ELR (cell line): ENCODE data around the gene RIMBP3C.
"Not testable (repeated sequence)": the region's sequence is repeated elsewhere in the genome, so short reads cannot be mapped to it uniquely, and the experiment has no call there.

Experiments used
- DNase-seq: peaks from one replicate; pipeline ENCODE4 v3.0.0-alpha.2; 2015; ENCODE audit warnings: low read depth

The RIMBP3C gene

DNA sequence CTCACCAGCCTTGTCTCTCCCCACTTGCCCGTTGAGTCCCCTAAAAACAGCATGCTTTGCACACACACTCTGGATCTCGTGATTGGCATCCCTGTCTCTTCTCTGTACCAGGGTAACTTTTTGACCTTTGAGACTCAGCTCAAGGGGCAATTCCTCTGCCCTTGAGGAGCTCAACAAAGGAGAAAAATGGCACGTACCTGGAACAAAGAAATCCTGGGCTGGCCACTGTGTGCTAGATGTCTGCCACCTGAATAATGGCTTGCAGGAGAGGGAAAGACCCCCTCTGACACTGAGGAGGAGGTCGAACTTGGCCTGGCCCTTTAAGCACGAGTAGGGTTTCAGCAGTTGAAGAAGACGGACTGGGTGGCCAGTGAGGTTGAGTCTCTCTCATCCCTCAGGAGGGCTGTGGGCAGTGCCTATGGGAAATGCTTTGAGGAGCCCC is 22.1 kb upstream of the RIMBP3C start:
- no peak for DNase-seq

DNA sequence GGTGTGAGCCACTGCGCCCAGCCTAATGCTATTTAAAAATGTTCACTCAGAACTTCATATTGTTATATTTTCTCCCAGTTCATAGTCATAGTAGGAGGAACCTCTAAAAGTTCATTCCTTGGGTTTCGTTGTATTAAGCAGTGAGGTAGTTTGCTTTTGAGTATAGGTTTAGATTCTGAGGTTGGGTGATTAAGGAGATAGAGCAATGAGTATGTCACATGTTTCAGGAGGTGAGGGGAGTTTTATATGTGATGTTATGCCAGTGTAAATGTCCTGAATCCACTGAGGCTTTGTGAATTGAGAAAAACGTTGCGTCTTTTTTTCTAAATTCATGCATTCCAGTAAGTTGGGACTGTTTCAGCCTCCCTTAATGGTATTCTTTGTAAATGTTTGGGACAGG is 20.4 kb upstream of the RIMBP3C start:
- no peak for DNase-seq

DNA sequence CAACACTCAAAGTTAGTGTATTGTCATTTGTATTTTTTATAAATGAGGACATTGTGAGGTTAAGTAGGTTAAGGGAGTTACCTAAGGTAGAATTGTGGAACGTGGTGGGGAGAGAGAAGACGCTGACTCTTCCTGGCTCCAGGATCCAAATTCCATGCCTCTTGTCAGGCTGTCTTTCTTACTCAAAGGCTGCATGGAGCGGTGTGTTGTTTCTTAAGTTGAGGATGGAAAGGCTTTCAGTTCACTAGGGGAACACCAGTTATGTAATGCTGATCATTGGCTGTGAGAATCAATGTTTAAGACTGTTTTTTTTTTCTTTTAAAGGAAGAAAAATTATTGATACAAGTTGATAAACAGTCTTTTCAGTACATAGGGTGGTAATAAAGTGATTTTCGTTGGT is 19.1 kb upstream of the RIMBP3C start:
- no peak for DNase-seq

DNA sequence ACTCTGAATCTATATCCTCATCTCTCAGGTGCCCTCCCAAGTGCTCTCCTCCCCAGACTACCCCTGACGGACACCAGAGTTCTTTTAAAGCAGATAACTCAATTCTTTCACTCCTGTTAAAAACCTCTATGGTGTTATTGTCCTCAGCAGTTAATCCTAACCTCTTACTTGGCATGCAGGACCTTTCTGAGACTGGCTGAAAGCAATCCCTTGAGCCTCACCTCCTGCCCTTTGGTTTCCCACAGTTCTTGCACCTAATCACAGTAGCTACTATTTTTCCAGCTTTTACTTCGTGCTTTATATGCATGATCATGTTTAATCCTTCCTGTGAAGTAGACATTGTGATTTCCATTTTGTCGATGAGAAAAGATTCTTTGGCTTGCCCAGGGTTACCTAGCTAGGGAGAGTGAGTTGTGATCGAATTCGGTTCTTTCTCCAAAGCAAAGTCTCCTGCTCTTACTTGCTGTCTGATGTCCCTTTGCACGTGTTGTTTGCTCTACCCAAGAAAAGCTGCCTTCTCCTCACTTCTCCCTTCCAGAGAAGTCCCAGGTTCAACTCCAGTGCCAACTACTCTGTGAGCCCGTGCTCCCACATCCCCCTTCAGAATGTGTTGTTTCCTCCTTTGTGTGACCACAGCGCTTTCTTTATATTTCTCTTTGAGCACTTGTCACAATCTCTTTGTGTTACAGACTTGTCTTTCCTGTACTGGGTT is 18.4 kb upstream of the RIMBP3C start:
- DNase-seq: no peak

DNA sequence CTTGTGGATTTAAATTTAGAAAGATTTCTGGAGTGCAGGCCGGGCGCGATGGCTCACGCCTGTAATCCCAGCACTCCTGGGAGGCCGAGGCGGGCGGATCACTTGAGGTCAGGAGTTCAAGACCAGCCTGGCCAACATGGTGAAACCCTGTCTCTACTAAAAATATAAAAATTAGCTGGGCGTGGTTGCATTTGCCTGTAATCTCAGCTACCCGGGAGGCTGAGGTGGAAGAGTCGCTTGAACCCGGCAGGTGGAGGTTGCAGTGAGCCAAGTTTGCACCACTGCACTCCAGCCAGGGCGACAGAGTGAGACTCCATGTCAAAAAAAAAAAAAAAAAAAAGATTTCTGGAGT is 17.8 kb upstream of the RIMBP3C start:
- DNase-seq: not testable (repeated sequence)

DNA sequence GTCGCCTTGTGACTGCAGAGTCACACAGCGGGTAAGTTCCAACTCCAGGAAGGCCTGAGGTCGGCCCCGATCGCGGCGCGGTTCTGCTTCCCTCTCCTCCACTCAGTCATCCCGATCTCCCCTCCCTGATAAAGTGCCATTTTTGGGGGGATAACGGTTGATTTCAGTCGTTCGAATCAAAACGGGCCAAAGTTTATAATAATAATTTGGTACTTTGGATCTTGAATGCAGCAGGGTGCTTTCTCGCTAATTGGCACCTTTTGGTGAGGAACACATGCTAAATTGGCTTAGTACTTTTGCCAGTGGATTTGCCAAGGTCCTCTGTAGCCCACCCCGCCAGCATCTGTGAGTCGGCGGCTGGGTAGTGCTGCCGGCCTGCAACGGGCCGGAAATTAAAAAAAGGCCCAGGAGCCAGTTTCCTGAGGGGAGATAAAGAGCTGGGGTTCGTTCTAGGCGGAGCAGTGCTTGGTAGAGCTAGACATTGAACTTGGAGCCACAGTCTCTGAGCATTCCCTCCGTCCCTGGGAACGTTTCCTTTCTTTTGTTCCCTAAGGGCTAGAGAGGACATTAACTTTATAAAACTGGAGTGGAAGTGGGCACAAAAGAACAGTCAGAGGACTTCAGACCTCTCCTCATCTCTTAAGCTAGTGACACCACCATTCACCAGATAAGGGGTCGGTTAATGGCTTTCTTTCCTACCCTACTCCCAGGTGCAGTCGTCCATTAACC is 17.2 kb upstream of the RIMBP3C start:
- DNase-seq: peak; percentile 64

DNA sequence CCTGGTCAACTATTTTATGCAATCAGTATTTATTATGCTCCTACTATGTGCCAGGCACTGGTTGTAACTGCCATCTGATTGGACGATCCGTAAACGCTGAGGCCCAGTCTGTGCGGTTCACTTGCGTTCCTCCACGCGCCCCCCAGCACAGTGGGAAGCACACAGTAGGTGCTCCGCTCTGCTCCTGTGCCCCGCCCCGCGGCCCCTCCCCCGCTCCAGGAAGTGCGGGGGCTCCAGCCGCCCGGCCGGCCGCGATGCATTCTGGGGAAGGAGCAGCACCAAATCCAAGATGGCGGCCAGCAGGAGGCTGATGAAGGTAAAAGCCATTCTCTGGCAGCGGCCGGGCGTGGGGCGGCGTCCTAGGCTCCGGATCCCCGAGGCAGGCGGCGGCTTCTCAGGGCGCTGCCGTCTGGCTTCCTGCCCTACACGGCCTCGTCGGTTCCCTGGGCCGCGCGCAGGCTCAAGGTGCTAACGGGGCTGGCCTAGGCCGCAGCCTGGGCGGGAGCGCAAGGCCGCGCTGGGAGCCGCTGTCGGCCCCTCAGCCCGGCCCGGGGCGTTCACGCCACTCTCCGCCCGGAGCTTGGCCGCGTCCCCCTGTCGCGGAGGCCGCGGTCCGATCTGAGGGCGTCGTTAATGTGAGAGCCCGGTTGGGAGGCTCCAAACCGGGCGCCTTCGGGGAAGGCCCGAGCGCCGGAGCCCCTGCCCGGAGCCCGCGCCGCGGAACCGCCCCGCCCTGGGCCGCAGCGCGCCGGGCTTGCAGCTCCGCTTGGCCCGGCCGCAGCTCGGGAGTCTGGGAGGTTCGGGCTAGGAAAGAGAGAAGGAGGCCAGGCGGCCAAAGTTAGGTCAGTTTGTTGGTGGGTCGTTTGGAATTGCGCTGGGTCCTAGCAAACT is 16.4 kb upstream of the RIMBP3C start, which contains the start of gene UBE2L3:
TSS of gene UBE2L3 (plus strand) at position 259 of the 891 bp plus-strand sequence. CDS start at position 290, 31 bp downstream.
- DNase-seq: peak; percentile 86

DNA sequence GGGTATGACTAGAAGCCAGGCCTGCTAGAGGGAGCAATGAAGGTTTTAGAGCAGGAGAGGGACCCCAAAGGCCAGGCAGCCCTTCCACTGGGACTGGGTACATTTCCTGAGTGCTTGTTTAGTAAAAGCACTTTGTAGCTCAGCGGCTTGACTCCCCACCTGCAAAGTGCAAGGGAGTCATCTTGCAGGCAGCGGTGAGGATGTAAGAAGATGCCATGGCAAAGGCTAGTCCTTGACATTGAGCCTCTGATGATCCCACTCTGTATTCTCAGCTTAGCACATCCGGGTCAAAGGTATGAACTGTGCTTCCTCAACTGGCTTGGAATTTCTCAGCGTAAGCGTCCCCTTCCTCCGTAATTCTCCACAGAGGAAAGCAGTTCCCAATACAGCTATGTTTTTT is 13.2 kb upstream of the RIMBP3C start:
- no peak for DNase-seq

DNA sequence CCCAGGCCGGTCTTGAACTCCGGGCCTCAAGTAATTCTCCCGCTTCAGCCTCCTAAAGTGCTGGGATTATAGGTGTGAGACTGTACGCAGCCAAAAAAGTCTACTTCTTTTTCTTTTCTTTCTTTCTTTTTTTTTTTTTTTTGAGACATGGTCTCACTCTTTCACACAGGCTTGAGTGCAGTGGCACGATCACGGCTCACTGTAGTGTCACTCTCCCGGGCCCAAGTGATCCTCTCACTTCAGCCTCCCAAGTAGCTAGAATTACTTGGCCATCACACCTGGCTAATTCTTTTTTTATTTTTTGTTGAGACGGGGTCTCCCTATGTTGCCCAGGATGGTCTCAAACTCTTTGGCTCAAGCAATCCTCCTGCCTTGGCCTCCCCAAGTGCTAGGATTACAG is 12.7 kb upstream of the RIMBP3C start:
- DNase-seq: no peak

DNA sequence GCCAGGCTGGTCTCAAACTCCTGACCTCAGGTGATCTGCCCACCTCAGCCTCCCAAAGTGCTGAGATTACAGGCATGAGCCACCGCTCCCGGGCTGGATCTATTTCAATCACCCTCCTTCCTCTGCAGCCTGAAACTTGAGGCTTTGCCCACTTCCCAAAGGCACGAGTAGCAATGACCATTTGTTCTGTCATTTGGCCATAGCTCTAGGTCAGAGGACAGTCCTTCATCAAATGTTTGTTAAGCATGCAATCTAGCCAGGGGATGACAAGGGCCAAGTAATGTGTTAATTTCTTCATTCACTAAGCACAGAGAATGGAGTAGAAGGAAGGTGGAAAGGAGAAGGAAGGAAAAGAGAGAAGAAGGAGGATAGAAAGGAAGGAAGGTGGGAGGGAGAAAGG is 9.4 kb upstream of the RIMBP3C start:
- DNase-seq: not testable (repeated sequence)

DNA sequence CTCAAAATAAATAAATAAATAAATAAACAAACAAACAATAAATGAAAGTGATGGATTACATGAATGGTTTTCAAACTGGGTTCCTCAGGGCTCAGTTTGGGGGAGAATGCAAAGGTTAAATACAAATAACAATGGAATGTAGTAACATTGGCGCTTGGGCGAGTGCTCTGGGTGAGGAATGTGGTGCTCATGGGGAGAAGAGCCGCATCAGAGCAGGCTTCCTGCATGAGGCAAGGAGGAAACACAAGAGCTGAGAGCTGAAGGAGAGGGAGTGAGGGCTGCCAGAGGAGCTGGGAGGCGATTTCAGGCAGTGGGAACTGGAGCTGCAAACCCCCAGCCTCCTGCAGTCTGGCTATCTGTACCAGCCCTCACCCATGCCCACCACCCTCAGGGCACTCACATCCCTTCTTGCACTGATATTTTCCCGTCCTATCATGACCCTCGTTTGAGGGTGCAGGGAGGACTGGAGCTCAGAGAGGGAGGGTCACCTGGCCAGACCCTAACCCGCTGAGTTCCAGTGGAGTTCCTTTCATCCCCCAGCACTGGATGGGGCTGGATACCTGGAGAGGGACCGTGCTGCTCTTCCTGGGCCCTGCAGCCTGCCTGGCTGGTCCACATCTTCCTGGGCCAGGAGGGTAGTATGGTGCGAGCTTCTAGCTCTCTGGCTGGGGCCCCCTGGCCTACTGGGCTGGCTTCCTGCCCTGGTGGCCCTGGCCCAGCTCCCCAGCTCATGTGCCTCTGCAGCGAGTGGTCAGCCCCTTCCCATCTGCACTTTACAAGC is 8.3 kb upstream of the RIMBP3C start:
- DNase-seq: not testable (repeated sequence)

DNA sequence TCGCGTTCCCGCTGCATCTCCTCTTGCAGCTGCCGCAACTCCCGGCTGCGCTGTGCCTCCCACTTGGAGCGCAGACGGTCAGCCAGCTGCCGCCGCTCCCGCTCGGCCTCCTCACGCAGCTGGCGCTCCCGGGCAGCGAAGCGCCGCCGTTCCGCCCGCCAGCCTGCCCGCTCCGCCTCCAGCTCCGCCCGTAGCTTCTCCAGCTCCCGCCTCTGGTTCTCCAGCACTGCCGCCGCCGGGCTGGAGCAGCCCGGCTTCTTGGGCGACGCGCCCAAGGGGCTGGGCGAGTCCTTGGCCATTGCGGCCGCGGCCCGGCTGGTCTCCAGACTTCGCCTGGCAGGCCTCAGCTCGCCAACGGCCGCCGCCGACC is 598 bp downstream of the RIMBP3C start:
- not testable (repeated sequence) for DNase-seq

DNA sequence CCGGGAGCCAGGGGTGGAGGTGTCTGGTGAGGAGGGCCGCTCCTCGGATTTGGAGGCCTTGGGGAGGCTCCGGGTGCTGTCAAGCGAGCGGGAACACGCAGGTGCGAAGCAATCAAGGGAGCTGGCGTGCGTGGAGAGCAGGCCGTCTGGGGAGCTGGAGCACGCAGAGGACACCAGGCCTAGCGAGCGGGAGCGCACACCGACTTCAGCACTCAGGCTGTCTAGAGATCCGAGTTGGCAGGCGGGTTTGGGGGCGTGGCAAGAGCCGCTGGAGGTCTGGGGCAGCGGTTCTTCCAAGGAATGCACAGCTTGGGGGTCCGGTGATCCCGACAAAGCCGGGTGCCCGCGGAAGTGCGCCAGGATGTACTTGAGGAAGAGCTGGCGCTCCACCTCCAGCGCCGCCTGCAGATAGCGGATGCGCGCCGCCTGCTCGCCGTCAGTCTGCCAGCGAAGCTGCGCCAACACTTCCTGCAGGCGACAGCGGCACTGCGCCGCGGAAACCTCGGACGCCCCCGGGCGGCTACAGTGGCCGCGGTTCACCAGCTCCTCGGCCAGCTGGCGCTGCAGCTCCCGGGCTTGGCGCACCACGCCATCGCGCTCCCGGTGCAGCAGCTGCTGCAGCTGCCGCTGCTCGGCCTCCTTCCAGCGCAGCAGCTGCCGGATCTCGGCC is 1.1 kb downstream of the RIMBP3C start:
- DNase-seq: not testable (repeated sequence)

DNA sequence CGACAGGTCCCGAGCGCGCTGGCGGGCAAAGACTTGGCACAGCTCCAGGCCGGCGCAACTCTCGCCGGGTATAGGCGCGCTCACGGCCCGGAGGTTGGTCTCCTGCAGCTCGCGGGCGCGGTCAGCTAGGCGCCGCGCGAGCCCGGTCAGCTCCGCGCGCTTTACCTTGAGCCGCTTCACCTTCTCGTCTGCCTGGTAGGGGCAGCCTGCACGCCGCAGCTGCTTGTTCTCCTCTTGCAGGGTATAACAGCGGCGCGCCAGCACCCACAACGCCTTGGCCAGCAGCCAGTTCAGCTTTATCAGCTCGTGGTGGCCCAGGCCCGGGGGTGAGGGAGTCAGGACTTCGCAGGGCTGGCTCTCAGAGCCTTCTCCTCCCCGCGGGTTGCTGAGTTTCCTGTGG is 1.7 kb downstream of the RIMBP3C start:
- DNase-seq: not testable (repeated sequence)

DNA sequence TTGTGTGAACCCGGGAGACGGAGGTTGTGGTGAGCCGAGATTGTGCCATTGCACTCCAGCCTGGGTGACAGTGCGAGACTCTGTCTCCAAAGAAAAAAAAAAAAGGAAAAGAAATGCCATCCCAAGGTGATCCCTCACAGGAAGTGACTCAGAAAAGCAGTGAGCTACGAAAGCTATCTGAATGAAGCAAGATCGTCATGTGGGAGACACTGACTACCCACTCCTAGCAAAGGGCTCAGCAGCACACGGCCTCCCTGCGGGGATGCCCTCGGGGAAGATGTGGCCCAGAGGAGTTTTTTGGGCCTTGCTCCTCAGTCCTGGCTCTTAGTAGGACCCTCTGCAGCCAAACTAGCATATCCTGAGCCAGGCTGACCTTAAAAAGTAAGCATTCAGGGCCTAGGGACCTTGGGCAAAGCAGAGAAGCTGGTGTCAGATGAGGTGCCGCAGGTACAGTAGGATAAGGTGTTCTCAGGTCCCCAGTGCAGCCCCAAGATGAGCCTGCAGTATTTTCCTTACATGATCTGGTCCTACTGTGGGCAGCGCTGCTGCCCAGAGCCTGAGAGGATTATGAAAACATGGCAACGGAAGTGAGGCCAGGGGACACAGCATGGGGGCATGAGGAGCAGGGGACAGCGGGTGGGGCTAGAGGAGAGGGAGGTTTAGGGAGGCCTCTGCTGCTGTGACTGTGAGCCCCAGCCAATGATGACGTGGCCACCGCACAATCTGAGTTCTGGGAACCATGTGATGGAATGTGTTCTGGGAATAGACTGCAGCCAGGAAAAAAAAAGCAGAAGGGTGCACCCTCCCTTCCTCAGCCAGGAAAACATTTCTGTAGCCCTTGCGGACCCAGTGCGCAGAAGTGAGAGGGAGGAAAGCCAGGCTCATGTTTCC is 6.6 kb downstream of the RIMBP3C start:
- not testable (repeated sequence) for DNase-seq

DNA sequence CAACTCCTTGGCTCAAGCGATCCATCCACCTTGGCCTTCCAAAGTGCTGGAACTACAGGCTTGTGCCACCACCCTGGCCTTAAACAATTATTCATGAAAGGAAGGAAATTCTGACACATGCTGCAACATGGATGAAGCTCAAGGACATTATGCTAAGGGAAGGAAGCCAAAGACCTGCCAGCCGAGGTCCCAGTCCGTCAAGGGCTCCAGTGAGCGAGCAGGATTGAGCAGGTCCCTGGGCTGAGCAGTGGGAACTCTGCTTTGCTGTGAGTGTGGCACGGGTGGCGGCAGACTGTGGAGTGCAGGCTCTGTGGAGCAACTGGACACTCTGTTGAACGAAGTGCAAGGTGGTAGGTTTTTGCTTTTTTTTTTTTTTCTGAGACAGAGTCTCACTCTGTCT is 11.4 kb downstream of the RIMBP3C start:
- DNase-seq: not testable (repeated sequence)

DNA sequence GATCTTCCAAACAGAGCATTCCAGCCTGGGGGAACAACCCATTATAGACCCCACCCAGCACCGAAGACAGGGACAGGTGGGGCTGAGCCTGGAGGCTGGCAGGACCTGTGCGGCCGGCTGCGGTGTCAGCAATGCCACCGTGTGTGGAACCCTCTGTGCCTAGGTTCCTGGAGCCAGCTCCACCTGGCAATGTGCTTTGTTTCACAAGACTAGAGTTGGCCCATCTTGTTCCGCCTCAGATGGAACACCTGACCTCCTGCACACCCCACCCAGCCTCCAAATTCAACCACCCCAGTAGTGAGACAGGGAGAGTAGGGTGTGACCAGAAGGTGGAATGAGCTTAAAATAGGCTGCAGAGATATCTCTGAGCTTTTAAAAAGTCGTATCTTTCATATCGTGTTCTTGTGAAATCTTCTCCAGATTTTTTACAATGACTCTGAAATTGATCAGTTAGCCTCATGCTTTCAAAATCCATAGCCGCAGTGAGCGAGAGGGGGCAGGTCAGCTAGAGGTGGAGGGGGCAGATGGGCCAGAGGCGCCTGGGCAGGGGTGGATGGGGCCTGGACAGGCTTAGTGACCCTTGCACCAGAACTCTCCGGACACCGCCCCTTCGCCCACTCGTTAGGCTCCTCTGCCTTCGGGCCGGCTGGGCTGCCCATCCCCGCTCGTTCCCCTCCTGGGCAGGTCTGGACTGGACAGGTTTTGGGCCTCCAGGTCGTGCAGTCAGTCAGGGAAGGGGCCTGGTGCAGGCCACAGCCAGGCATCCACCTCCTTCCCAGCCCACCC is 18.2 kb downstream of the RIMBP3C start:
- not testable (repeated sequence) for DNase-seq

DNA sequence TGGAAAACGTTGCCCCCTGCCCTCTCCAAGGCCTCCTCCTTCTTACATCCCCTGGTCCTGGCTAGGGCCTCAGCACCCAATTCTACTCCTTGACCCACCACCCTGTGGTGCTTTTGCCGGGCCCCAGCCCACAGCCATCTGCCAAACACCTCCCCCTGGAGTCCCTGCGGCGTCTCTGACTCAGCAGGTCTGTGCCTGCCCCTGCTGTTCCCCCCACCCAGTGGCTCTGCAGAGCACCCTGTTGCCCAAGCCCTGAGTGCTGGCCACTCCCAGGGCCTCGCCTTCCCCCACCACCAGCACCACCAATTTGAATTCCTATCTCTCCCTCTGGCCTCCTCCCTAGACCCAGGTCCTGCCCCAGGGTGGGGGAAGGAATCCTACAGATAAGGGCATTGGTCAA is 19.7 kb downstream of the RIMBP3C start:
- DNase-seq: not testable (repeated sequence)
